ENCODE results near the gene DUSP28.

GRCh38 chr2:240527153-240527750, 32.9 kb upstream of the DUSP28 start:
- no peak for TF ChIP-seq POLR2A (IDR thresholded peaks at IDR 0.05; ENCODE audit: low read length)
- TF ChIP-seq GATA1 (IDR thresholded peaks at IDR 0.05; ENCODE audit: low read depth, low read length): no peak

Measured in erythroblast (primary cell).